Testis (tissue), 2 donors: Measurements from ENCODE around the gene USP36.

ENCODE experiments used
- POLR2A ChIP-seq: fragments of 450-650 bp; IDR thresholded peaks from one replicate; pipeline ENCODE4 v1.6.1; 2017; ENCODE audit warnings: antibody characterized with exemption, mild to moderate bottlenecking, moderate library complexity
- TF ChIP-seq, protein P1 (sequence below), 3 experiments: fragments of 450-650 bp in 2 of 3; fragments of 200-600 bp in 1 of 3; sonication (generic) in 1 of 3; IDR thresholded peaks; one replicate each; pipeline ENCODE4 v1.5.1; 2016 to 2019; ENCODE audit warnings: antibody characterized with exemption in 3 of 3, mild to moderate bottlenecking in 2 of 3, moderate library complexity in 1 of 3

- TF ChIP-seq, protein P1, sequence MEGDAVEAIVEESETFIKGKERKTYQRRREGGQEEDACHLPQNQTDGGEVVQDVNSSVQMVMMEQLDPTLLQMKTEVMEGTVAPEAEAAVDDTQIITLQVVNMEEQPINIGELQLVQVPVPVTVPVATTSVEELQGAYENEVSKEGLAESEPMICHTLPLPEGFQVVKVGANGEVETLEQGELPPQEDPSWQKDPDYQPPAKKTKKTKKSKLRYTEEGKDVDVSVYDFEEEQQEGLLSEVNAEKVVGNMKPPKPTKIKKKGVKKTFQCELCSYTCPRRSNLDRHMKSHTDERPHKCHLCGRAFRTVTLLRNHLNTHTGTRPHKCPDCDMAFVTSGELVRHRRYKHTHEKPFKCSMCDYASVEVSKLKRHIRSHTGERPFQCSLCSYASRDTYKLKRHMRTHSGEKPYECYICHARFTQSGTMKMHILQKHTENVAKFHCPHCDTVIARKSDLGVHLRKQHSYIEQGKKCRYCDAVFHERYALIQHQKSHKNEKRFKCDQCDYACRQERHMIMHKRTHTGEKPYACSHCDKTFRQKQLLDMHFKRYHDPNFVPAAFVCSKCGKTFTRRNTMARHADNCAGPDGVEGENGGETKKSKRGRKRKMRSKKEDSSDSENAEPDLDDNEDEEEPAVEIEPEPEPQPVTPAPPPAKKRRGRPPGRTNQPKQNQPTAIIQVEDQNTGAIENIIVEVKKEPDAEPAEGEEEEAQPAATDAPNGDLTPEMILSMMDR (IDR thresholded peaks at IDR 0.05), result no peak
- TF ChIP-seq POLR2A, result no peak
Observed at GRCh38 chr17:78886954-78887353, 46.3 kb upstream of the USP36 start.
